ENCODE results near the gene CAMTA1.

The CAMTA1 gene

GRCh38 chr1:7732331-7732730, 947.1 kb downstream of the CAMTA1 start:
- ATAC-seq (no peak), DNase-seq (no peak)

DNA sequence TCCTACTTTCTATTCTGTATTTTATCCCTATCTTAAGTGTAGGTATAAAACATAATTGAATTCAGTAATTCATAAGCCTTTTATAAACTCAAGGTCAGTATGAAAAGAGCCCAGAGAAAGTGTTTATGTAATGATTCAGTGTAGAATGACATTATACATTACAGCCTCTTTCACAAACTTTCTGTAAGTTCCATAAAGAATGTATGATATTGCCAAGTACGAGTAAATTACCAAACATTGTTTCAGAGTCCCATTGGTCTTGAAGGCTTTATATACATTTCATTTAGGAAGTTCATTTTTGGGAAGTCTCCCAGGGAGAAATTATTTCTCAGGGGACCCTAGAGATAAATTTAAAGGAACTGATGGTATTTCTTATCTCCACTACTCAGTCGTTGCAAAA, 948.0 kb downstream of the CAMTA1 start:
- no peak for DNase-seq

DNA sequence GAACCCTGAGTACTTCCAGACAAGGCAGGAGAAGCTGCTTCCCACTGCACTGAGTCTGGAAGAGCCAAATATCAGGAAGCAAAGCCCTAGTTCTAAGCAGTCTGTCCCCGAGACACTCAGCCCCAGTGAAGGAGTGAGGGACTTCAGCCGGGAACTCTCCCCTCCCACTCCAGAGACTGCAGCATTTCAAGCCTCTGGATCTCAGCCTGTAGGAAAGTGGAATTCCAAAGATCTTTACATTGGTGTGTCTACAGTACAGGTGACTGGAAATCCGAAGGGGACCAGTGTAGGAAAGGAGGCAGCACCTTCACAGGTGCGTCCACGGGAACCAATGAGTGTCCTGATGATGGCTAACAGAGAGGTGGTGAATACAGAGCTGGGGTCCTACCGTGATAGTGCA, 952.8 kb downstream of the CAMTA1 start:
- ATAC-seq: no peak
- DNase-seq: no peak

More for the DNA sequence above, 948.0 kb downstream of the CAMTA1 start:
- ATAC-seq: no peak

DNA sequence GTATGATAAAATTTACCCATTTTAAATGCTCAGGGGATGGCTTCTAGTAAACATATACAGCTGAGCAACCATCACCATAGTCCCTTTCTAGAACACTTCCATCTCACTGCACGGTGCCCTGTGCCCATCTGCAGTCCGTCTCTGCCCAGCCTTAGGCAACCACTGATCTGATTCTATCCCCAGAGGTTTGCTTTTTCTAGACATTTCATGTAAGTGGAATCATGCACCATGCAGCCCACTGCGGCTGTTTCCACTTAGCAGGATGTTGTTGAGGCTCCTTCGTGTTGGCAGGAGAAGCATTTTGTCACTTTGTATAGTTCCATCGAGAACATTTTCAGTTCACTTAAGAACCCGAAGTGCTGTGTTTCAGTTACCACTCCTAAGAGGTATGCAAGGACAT, 958.1 kb downstream of the CAMTA1 start:
- DNase-seq (no peak), ATAC-seq (no peak)

GRCh38 chr1:7744882-7745281, 959.6 kb downstream of the CAMTA1 start:
- ATAC-seq (no peak), DNase-seq (no peak)

DNA sequence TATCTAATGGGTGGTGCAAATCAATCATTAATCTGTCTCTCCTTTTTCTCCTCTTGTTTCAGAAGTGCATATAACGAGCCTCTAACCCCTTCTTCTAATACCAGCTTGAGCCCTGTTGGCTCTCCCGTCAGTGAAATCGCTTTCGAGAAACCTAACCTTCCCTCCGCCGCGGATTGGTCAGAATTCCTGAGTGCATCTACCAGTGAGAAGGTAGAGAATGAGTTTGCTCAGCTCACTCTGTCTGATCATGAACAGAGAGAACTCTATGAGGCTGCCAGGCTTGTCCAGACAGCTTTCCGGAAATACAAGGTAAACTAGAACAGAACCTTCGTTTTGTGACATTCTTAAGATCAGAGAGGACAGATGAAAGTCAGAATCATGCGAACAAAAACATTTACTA, 960.5 kb downstream of the CAMTA1 start:
- DNase-seq (no peak), ATAC-seq (no peak)

DNA sequence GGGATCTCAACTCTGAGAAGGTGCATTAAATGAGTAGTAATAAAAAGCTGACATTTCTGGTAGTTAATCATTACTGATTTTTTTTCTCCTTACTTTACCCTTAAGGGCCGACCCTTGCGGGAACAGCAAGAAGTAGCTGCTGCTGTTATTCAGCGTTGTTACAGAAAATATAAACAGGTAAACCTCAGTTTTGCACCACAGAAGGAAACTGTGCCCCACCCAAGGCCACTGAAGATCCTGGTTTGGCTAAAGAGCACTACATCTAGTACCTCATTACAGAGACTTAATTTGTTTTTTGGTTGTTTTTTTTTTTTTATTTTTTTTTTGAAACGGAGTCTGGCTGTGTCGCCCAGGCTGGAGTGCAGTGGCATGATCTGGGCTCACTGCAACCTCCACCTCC, 962.4 kb downstream of the CAMTA1 start:
- ATAC-seq (no peak), DNase-seq (no peak)

GRCh38 chr1:7749126-7749525, 963.9 kb downstream of the CAMTA1 start:
- ATAC-seq (no peak), DNase-seq (no peak)

GRCh38 chr1:7751174-7751573, 965.9 kb downstream of the CAMTA1 start:
- no peak for DNase-seq
- no peak for ATAC-seq

GRCh38 chr1:7752512-7753417, 967.5 kb downstream of the CAMTA1 start:
- peak; percentile 60 for DNase-seq
- no peak for ATAC-seq

GRCh38 chr1:7753641-7754040, 968.4 kb downstream of the CAMTA1 start:
- no peak for DNase-seq
- ATAC-seq: no peak

DNA sequence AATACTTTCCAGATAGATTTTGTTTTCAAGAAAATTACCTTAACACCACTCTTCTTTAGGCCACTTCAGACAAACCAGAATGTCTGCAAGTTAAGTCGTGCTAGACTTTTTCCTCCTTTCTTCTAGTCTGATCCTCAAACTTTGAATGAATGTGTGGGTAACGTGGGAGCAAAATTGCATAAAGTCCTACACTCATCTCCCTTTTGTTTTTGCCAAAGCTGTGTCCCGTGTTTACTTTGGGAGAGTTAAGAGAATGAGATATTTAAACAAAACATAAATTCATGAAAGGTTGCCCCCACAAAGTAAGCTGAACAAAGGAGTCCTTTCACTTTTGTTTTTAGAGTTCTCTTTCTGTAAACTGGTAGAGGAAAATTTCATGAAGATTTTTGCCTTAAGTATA, 969.0 kb downstream of the CAMTA1 start:
- ATAC-seq (no peak), DNase-seq (no peak)

DNA sequence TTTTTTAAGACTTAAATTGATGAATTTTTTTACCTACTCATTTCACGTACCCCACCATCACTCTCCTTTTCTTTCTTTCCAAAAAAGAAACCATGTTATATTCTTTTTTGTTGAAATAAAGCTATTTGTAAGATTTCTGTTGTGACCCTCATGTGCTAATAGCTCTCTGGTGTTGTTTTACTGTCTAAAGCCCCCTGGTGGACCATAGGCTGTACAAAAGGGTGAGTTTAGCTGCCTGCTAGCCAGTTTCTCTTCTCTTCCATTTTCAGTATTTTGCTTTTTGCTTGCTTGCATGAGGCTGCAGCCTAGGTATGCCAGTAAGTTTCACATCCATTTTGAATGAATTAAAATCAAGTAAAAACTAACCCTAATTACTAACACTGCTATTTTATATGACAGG, 970.2 kb downstream of the CAMTA1 start:
- no peak for DNase-seq
- ATAC-seq: no peak

DNA sequence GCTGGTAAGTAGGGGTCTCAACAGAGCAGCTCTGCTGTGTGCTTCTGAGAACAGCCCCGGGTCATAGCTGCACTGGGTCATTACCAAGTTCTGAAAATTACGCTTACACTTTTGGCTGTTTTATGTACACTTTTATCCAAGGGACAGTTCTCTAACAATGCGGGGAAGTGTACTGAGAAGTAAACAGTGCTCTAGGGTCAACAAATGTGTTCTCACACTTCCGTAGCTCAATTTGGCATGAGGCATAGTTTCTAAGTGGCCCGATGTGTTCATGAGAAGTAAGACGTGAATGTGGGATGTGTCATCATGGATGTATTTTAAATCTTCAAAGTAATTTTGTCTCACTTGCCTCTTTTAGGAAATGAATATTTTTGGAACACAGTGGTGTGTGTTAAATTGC, 975.0 kb downstream of the CAMTA1 start:
- no peak for ATAC-seq
- DNase-seq: no peak

DNA sequence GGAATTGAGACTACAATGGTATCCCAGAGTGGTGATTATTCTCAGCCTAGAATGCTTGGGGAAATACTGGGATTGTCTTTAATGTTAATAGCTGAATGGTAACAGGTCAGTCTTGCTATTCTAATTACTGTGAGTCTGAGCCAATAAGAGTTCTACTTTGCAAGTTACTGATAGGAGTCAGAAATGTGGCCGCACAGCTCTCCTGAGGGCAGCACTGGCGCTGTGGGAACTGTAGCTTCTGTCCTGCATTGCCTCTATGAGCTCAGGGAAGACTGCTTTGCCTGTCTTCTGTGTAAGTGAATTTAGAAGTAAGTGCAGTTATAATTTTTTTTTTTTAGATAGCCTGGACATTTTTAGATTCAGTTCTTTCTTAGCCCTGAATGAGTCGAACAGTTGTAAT, 975.8 kb downstream of the CAMTA1 start:
- ATAC-seq (no peak), DNase-seq (no peak)

DNA sequence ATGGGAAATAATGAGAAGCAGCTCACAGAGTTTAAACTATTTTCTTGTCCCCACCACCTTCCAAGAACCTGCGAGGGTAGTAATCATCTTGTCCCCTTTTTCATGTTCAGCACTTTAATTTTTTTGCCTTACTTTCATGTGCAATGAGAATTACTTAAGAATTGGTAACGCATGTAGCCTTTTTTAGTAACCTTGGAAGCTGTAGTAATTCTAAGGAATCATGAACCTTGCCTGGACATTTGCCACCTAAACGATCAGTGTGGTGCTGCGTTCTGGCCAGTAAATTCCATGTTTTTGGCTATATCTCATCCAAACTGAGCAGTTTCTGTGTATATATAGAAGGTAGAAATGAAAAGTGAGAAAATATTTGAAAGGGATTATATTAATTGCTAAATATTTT, 981.9 kb downstream of the CAMTA1 start:
- ATAC-seq: no peak

GRCh38 chr1:7768583-7768982, 983.3 kb downstream of the CAMTA1 start:
- no peak for ATAC-seq
- no peak for DNase-seq

More for the DNA sequence above, 981.9 kb downstream of the CAMTA1 start:
- no peak for DNase-seq

DNA sequence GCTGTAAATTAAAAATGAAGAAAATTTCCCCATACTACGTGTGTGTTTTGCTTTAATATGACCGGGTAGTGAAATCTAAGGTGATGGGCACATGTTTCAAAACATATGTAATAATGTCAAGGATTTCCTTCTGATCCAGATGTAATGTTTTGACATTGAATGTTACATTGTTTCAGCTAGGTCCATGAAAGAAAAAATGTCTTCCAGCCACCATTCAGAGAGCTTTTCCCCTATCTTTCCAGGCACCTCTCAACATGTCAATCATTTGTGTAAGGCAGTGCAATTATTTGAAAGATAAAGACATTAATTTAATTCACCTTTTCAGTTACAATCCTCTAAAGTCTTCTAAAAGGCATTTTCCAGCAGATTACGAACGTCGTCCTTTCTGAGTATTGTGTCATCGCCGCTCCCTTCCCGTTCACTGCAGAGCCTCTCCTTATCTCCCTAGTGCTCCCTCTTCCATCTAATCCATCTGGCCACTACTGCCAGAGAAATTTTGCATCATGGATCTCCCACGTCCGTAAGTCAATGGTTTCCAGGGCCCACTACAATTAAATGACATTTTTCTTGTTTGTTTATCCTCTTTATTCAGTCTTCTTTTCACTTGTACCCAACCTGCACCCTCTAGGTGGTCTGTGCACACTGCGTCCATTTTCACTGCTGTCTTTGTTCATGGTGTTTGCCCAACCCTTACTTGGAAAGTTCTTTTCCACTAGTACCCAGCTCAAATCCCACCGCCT, 984.6 kb downstream of the CAMTA1 start:
- DNase-seq: no peak
- ATAC-seq: no peak

- DNase-seq (no peak), ATAC-seq (no peak)
These were observed 985.4 kb downstream of the CAMTA1 start for GRCh38 chr1:7770669-7770996.

- peak; percentile 94 for DNase-seq
- peak; percentile 92 for ATAC-seq
These were observed 986.0 kb downstream of the CAMTA1 start, which contains the start of gene VAMP3 for GRCh38 chr1:7770997-7771822. Gene VAMP3 (plus strand): TSS chr1:7771296. CDS start chr1:7771384, 88 bp downstream.

DNA sequence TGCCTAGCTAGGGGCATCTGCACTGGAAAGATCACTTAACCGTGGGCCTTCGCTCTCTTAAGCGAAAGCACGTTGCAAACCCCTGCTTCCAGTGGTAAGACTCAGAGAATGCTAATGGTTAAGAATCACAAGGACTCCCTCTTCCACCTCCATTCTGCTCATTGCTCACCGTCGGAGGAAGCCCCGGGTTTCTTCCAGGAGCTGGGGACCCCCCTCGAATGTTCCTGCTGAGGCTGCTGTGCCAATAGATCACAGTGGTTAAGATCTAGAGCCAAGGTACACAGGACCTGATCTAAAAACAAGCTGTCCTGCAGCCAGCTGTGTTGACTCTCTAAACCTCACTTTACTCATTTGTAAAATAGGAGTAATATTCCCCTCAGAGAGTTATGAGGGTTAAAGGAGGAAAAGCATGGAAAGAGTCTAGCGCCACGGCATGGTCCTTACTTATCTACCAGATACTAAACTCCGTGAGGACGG, 986.6 kb downstream of the CAMTA1 start:
- ATAC-seq (no peak), DNase-seq (no peak)

- ATAC-seq (no peak), DNase-seq (no peak)
These were observed 992.3 kb downstream of the CAMTA1 start for GRCh38 chr1:7777591-7777990.
